SK-N-SH treated with all-trans-retinoic acid at 6 μM for 48 hours (cell line): Measurements from ENCODE around the gene CRMP1.

Experiments
- ATAC-seq: fragments of 200-7000 bp; cut with Tn5 transposase; 3 replicates; pipeline ENCODE4 v1.9.1; 2020; ENCODE audit warnings: mild to moderate bottlenecking, moderate library complexity
- ARNTL ChIP-seq: fragments of 450-650 bp; formaldehyde crosslinking; IDR thresholded peaks from 2 replicates; pipeline ENCODE4 v1.5.0; 2020; ENCODE audit warnings: low read depth, mild to moderate bottlenecking, moderate library complexity, borderline replicate concordance
- BACH2 ChIP-seq: fragments of 250-450 bp; sonication (Bioruptor Pico); IDR thresholded peaks from 2 replicates; pipeline ENCODE4 v1.9.0; 2021; ENCODE audit warnings: mild to moderate bottlenecking, borderline replicate concordance
- CSDC2 ChIP-seq: fragments of 250-450 bp; sonication (Bioruptor Pico); IDR thresholded peaks from 2 replicates; pipeline ENCODE4 v1.5.0; 2020; ENCODE audit warnings: mild to moderate bottlenecking, moderate library complexity
- CSRNP3 ChIP-seq: fragments of 250-450 bp; sonication (Bioruptor Pico); IDR thresholded peaks from 2 replicates; pipeline ENCODE4 v1.5.1; 2021; ENCODE audit warnings: mild to moderate bottlenecking, moderate library complexity
- ESRRG ChIP-seq: fragments of 250-450 bp; sonication (Bioruptor Pico); IDR thresholded peaks from 2 replicates; pipeline ENCODE4 v1.6.1; 2021; ENCODE audit warnings: mild to moderate bottlenecking
- GLIS3 ChIP-seq: fragments of 250-450 bp; sonication (Bioruptor Pico); IDR thresholded peaks from 2 replicates; pipeline ENCODE4 v1.5.0; 2020; ENCODE audit warnings: mild to moderate bottlenecking, moderate library complexity
- ISL1 ChIP-seq: fragments of 250-450 bp; sonication (Bioruptor Pico); IDR thresholded peaks from 2 replicates; pipeline ENCODE4 v2.1.2; 2022; ENCODE audit warnings: mild to moderate bottlenecking, moderate library complexity
- OSR1 ChIP-seq: fragments of 250-450 bp; sonication (Bioruptor Pico); IDR thresholded peaks from 2 replicates; pipeline ENCODE4 v1.8.0; 2022; ENCODE audit warnings: moderate library complexity, mild to moderate bottlenecking, inconsistent platforms
- PATZ1 ChIP-seq: fragments of 250-450 bp; sonication (Bioruptor Pico); IDR thresholded peaks from 2 replicates; pipeline ENCODE4 v1.8.0; 2020; ENCODE audit warnings: mild to moderate bottlenecking, moderate library complexity, borderline replicate concordance
- PPARA ChIP-seq: fragments of 250-450 bp; sonication (Bioruptor Pico); IDR thresholded peaks from 2 replicates; pipeline ENCODE4 v1.5.0; 2020; ENCODE audit warnings: mild to moderate bottlenecking, borderline replicate concordance
- TCF4 ChIP-seq: fragments of 250-450 bp; sonication (Bioruptor Pico); IDR thresholded peaks from 2 replicates; pipeline ENCODE4 v1.8.0; 2021; ENCODE audit warnings: mild to moderate bottlenecking, moderate library complexity, borderline replicate concordance
- TOX ChIP-seq: fragments of 250-450 bp; sonication (Bioruptor Pico); IDR thresholded peaks from 2 replicates; pipeline ENCODE4 v1.8.0; 2021; ENCODE audit warnings: mild to moderate bottlenecking, moderate library complexity, borderline replicate concordance
- ZC3H10 ChIP-seq: fragments of 250-450 bp; sonication (Bioruptor Pico); IDR thresholded peaks from 2 replicates; pipeline ENCODE4 v1.5.1; 2021; ENCODE audit warnings: mild to moderate bottlenecking, moderate library complexity
- ZFP3 ChIP-seq: fragments of 250-450 bp; sonication (Bioruptor Pico); IDR thresholded peaks from 2 replicates; pipeline ENCODE4 v1.5.0; 2020; ENCODE audit warnings: mild to moderate bottlenecking, moderate library complexity
- ZFP30 ChIP-seq: fragments of 450-650 bp; formaldehyde crosslinking; IDR thresholded peaks from 2 replicates; pipeline ENCODE4 v1.5.0; 2022; ENCODE audit warnings: mild to moderate bottlenecking, moderate library complexity
- ZNF565 ChIP-seq: fragments of 450-650 bp; formaldehyde crosslinking; conservative IDR thresholded peaks from 2 replicates; pipeline ENCODE4 v1.5.0; 2020; ENCODE audit warnings: low read depth, mild to moderate bottlenecking, moderate library complexity
- ZNF70 ChIP-seq: fragments of 450-650 bp; formaldehyde crosslinking; IDR thresholded peaks from 2 replicates; pipeline ENCODE4 v1.5.0; 2020; ENCODE audit warnings: mild to moderate bottlenecking, moderate library complexity
- ZNF8 ChIP-seq: fragments of 450-650 bp; formaldehyde crosslinking; IDR thresholded peaks from 2 replicates; pipeline ENCODE4 v1.5.0; 2020; ENCODE audit warnings: mild to moderate bottlenecking, moderate library complexity
- TF ChIP-seq, protein P1 (sequence below): fragments of 250-450 bp; sonication (Bioruptor Pico); IDR thresholded peaks from 2 replicates; pipeline ENCODE4 v1.8.0; 2021; ENCODE audit warnings: low read depth, mild to moderate bottlenecking, moderate library complexity, borderline replicate concordance
- TF ChIP-seq, protein P2 (sequence below): fragments of 250-450 bp; sonication (Bioruptor Pico); IDR thresholded peaks from 2 replicates; pipeline ENCODE4 v1.5.0; 2020; ENCODE audit warnings: mild to moderate bottlenecking, moderate library complexity

CRMP1 gene

DNA sequence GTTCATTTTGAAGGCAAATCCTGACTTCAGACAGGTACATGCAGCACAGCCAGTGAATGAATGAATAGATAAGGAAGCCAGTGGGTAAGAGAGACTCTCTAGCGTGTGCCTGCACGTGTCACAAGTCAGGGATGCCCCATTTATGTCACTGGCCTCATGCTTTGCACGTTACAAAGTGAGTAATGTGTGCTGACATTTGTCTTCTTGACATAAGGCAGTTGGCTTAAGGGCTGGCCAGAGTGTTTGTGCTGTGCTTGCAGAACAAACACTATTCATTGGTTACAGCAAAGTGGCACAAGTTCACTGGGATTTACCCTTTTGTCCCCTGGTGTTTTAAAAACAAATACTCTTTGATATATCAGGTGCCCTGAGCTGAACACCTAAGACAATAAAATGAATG, 55.9 kb downstream of the CRMP1 start (continued):
- no peak for TF ChIP-seq PATZ1 (CRISPR knock-in tag)

DNA sequence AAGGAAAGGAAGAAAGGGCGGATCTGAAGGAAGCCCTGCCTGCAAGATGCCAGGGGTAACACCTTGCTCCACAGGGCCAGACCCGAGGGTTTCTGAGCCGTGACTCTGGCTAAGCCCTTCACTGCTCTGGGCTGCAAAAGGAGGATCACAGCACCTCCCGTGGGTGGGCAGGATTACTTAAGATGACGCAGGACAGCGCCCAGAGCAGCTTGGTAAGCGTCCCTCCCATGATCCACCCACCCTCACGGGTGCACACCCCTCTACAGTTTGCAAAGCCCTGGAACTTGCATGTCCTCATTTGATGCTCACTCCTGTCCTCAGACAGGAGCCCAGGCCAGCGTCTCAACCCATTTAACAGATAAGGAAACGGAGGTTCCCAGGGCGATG, 64.9 kb downstream of the CRMP1 start:
- ATAC-seq, result no peak

DNA sequence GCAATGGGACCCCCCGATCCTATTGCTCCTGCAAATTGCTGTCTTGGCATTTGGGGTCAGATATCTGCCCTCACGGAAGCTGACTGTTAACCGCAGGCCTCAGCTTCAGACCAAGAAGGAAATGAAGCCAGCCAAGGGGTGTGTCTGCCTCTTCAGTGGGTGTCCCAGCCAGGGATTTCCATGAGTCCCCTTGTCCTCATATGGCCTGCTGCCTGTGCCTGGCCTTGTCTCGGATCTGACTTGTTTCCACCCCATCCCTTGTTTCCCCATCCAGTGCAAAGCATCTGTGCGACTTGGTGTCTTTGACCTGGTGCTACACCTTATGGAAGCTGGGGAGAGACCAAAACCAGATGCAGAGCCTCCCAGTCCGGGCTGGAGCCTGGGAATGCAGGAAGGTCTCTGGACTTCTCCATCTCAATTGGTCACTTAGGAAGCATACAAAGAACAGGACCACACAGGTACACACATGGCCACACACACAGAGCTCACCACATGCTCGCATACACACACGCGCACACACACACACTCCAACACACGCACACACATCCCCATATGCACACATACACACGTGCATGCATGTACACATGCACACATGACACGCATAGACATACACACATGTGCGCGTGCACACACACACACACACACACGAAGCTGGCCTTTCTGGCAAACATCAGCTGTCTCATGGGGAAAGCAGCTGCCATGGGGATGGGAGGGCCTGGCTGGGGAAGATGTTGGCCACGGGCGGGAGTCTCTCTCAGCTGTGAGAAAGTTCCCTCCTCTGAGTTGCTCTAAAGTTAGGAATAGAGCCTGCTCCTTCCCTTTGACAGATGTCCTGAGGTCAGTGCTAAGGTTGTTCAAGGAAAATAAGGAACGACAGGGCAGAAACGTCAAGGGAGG, 65.5 kb downstream of the CRMP1 start:
- TF ChIP-seq ZC3H10 (CRISPR knock-in tag) (no peak), PATZ1 (CRISPR knock-in tag) (no peak), GLIS3 (CRISPR knock-in tag) (no peak), OSR1 (CRISPR knock-in tag) (no peak), ZNF70 (CRISPR knock-in tag) (no peak), ZNF8 (no peak), ESRRG (no peak), PPARA (no peak), TCF4 (CRISPR knock-in tag) (no peak), ARNTL (CRISPR knock-in tag) (no peak), BACH2 (CRISPR knock-in tag) (no peak)
- TF ChIP-seq, all 23 proteins: peak for 0
- ATAC-seq, result no peak

More for the DNA sequence above, 64.9 kb downstream of the CRMP1 start:
- TF ChIP-seq ARNTL (CRISPR knock-in tag) (no peak), ISL1 (CRISPR knock-in tag) (no peak), ESRRG (no peak), ZFP30 (CRISPR knock-in tag) (no peak), TOX (no peak), ZC3H10 (CRISPR knock-in tag) (no peak), ZFP3 (CRISPR knock-in tag) (no peak), CSRNP3 (CRISPR knock-in tag) (no peak), ZNF565 (CRISPR knock-in tag) (no peak), BACH2 (CRISPR knock-in tag) (no peak)
- TF ChIP-seq, protein P1, sequence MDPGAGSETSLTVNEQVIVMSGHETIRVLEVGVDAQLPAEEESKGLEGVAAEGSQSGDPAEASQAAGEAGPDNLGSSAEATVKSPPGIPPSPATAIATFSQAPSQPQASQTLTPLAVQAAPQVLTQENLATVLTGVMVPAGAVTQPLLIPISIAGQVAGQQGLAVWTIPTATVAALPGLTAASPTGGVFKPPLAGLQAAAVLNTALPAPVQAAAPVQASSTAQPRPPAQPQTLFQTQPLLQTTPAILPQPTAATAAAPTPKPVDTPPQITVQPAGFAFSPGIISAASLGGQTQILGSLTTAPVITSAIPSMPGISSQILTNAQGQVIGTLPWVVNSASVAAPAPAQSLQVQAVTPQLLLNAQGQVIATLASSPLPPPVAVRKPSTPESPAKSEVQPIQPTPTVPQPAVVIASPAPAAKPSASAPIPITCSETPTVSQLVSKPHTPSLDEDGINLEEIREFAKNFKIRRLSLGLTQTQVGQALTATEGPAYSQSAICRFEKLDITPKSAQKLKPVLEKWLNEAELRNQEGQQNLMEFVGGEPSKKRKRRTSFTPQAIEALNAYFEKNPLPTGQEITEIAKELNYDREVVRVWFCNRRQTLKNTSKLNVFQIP, result no peak

DNA sequence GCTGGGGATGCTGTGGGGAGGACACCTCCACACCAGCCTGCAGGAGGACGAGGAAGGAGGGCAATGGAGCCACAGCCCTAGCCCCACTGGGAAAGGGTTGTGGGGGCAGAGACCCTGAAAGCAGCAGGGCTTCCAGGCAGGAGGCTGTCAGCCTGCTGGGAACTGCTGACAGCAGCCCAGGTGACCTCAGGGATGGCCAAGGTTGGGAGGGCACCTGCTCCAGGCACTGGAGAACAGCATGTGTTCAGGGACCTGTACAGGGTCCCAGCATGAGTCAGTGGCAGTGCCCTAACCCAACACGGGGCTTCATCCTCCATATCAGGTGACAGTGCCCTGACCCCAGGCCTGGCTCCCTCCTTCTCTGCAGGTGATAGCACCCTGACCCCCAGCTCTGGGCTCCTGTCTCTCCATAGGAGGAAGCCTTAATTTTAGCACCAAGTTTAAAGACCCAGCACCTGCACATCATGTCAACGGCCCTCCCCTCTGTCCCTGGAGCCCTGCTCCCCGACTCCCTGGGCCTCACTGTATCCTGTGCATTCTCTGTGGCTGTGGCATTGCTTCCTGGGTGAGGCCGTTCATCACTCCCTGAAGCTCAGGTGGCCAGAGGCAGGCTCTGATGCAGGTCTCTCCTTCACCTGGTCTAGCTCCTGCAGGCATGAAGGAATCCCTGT, 66.3 kb downstream of the CRMP1 start:
- ATAC-seq, result no peak
- TF ChIP-seq OSR1 (CRISPR knock-in tag), result no peak
- TF ChIP-seq CSDC2 (CRISPR knock-in tag), result no peak
- TF ChIP-seq ZFP3 (CRISPR knock-in tag), result no peak
- TF ChIP-seq PATZ1 (CRISPR knock-in tag), result no peak
- TF ChIP-seq ESRRG, result no peak
- TF ChIP-seq ZNF70 (CRISPR knock-in tag), result no peak
- TF ChIP-seq CSRNP3 (CRISPR knock-in tag), result no peak
- TF ChIP-seq, protein P2, sequence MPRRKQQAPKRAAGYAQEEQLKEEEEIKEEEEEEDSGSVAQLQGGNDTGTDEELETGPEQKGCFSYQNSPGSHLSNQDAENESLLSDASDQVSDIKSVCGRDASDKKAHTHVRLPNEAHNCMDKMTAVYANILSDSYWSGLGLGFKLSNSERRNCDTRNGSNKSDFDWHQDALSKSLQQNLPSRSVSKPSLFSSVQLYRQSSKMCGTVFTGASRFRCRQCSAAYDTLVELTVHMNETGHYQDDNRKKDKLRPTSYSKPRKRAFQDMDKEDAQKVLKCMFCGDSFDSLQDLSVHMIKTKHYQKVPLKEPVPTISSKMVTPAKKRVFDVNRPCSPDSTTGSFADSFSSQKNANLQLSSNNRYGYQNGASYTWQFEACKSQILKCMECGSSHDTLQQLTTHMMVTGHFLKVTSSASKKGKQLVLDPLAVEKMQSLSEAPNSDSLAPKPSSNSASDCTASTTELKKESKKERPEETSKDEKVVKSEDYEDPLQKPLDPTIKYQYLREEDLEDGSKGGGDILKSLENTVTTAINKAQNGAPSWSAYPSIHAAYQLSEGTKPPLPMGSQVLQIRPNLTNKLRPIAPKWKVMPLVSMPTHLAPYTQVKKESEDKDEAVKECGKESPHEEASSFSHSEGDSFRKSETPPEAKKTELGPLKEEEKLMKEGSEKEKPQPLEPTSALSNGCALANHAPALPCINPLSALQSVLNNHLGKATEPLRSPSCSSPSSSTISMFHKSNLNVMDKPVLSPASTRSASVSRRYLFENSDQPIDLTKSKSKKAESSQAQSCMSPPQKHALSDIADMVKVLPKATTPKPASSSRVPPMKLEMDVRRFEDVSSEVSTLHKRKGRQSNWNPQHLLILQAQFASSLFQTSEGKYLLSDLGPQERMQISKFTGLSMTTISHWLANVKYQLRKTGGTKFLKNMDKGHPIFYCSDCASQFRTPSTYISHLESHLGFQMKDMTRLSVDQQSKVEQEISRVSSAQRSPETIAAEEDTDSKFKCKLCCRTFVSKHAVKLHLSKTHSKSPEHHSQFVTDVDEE (CRISPR knock-in tag), result no peak
- no peak for TF ChIP-seq ARNTL (CRISPR knock-in tag)
- no peak for TF ChIP-seq ZNF565 (CRISPR knock-in tag)
- TF ChIP-seq ZNF8, result no peak
- no peak for TF ChIP-seq ZC3H10 (CRISPR knock-in tag)
- TF ChIP-seq ISL1 (CRISPR knock-in tag), result no peak
